Esophagus muscularis mucosa (tissue), 4 donors: ENCODE data around the gene ST8SIA4. TPM values are rescaled to one million over a fixed set of nuclear protein-coding genes. Genes with fewer than 3 reads are reported as not detected.
A peak's percentile ranks its signal among the peaks of the same experiment; 100 is the strongest.

ENCODE experiments used
- DNase-seq: peaks from one replicate; pipeline ENCODE4 v3.0.0-alpha.2; 2017; ENCODE audit errors: extremely low spot score
- H3K27ac ChIP-seq, 4 donors: fragments of 200-600 bp; sonication (generic); replicated peaks in 1 of 4; 1 replicate in 3 of 4; 2 replicates in 1 of 4; pipeline ENCODE4 v1.5.1; 2016 to 2019; ENCODE audit warnings: mild to moderate bottlenecking in 1 of 4
- H3K27me3 ChIP-seq, 4 donors: fragments of 200-600 bp; sonication (generic); one replicate each; pipeline versions ENCODE4 v1.5.1 to v1.6.0; 2016 to 2019
- H3K36me3 ChIP-seq, 4 donors: fragments of 200-600 bp; sonication (generic); one replicate each; pipeline ENCODE4 v1.5.1; 2016 to 2019
- H3K4me1 ChIP-seq, 4 donors: fragments of 200-600 bp; sonication (generic); one replicate each; pipeline ENCODE4 v1.5.1; 2016 to 2019
- H3K4me3 ChIP-seq, 4 donors: fragments of 200-600 bp; sonication (generic); 1 replicate in 2 of 4; 2 replicates in 2 of 4; pipeline ENCODE4 v1.5.1; 2016 to 2019; ENCODE audit warnings: mild to moderate bottlenecking in 4 of 4, moderate library complexity in 1 of 4
- H3K9me3 ChIP-seq, 4 donors: fragments of 200-600 bp; sonication (generic); 1 replicate in 3 of 4; 2 replicates in 1 of 4; pipeline ENCODE4 v1.5.1; 2016 to 2019
- CTCF ChIP-seq, 3 experiments: fragments of 200-600 bp in 2 of 3; fragments of 450-650 bp in 1 of 3; sonication (generic) in 2 of 3; IDR thresholded peaks; one replicate each; pipeline ENCODE4 v1.5.1; 2017 to 2019; ENCODE audit warnings: antibody characterized with exemption in 3 of 3, mild to moderate bottlenecking in 2 of 3, moderate library complexity in 1 of 3
- EP300 ChIP-seq: sonication (generic); formaldehyde crosslinking; IDR thresholded peaks from one replicate; pipeline ENCODE4 v1.6.1; 2017; ENCODE audit warnings: antibody characterized with exemption
- POLR2A ChIP-seq: fragments of 450-650 bp; IDR thresholded peaks from one replicate; pipeline ENCODE4 v1.6.1; 2017; ENCODE audit warnings: antibody characterized with exemption, moderate library complexity, mild to moderate bottlenecking, low read depth
- POLR2AphosphoS5 ChIP-seq, 2 donors: sonication (generic); formaldehyde crosslinking; IDR thresholded peaks; one replicate each; pipeline ENCODE4 v1.6.1; 2017; ENCODE audit warnings: antibody characterized with exemption in 2 of 2
- WGBS: methylation state at CpG from one replicate; pipeline ENCODE4 v1.1.5; 2018; 5-methylcytosine and 5-hydroxymethylcytosine counted together
- intact Hi-C: fragments of 100-400 bp; cut with DNase I; formaldehyde crosslinking; loops from one replicate; pipeline ENCODE4 v1.15.1; 2023
- total RNA-seq, 4 donors: library from RNA; depleted of rRNA; stranded (reverse); fragments of >200 nt; gene quantifications; one replicate each; pipeline versions ENCODE4 v1.1.0 to v1.2.1, GENCODE V29; 2016

The ST8SIA4 gene
- total RNA-seq, 4 donors from 2014 or later: 1.5 to 3.3 (median 2.5) TPM

- Histone ChIP-seq H3K9me3 (no peaks in the 10 kb centered on the region), H3K27ac (no peak overlapping the region), H3K36me3 (no peaks in the 10 kb centered on the region), H3K27me3 (peaks cover 0 to 43% (median 4%) of the 10 kb centered on the region in 4 donors), H3K4me3 (peak overlapping the region in 1 of 4 donors; percentile 56), H3K4me1 (peaks cover 0 to 20% (median 18%) of the 10 kb centered on the region in 4 donors)
- 76% methylated on average over 6 of the region's 6 CpGs for WGBS
- no peak for TF ChIP-seq POLR2AphosphoS5 (IDR thresholded peaks at IDR 0.05)
- no peak for TF ChIP-seq EP300
- no peak for TF ChIP-seq CTCF (IDR thresholded peaks at IDR 0.05)
- TF ChIP-seq POLR2A: no peak
- intact Hi-C loops: no loop called here
- no peak for DNase-seq
These were observed 2.3 kb upstream of the ST8SIA4 start for GRCh38 chr5:100905259-100905914.

- no peak for DNase-seq
- peaks cover 0 to 24% (median 23%) of the 10 kb centered on the region in 4 donors for H3K4me1 ChIP-seq
- H3K36me3 ChIP-seq: no peaks in the 10 kb centered on the region
- 33% methylated on average over 23 of the region's 23 CpGs for WGBS
- H3K27me3 ChIP-seq: peaks cover 0 to 52% (median 4%) of the 10 kb centered on the region in 4 donors
- H3K4me3 ChIP-seq: peak overlapping the region; percentile 51 to 56 (median 53)
- TF ChIP-seq POLR2A: no peak
- no peak for TF ChIP-seq EP300
- TF ChIP-seq POLR2AphosphoS5 (IDR thresholded peaks at IDR 0.05): no peak
- TF ChIP-seq CTCF (IDR thresholded peaks at IDR 0.05): no peak
- no peaks in the 10 kb centered on the region for H3K9me3 ChIP-seq
- intact Hi-C loops: no loop called here
- H3K27ac ChIP-seq: peak overlapping the region; percentile 21 to 56 (median 33)
These were observed 1.3 kb upstream of the ST8SIA4 start for GRCh38 chr5:100904259-100904861.

- TF ChIP-seq POLR2AphosphoS5 (IDR thresholded peaks at IDR 0.05) (no peak), POLR2A (no peak), CTCF (IDR thresholded peaks at IDR 0.05) (no peak), EP300 (no peak)
- Histone ChIP-seq H3K4me3 (peak overlapping the region; percentile 51 to 56 (median 53)), H3K27me3 (peaks cover 0 to 52% (median 4%) of the 10 kb centered on the region in 4 donors), H3K27ac (peak overlapping the region; percentile 48 to 56 (median 54)), H3K9me3 (no peaks in the 10 kb centered on the region), H3K36me3 (no peaks in the 10 kb centered on the region), H3K4me1 (peaks cover 0 to 24% (median 23%) of the 10 kb centered on the region in 4 donors)
- intact Hi-C loops: no loop called here
- WGBS: 2% methylated on average over 14 of the region's 14 CpGs
- no peak for DNase-seq
These were observed 543 bp downstream of the ST8SIA4 start for GRCh38 chr5:100902440-100903038.

- no peak for DNase-seq
- no peaks in the 10 kb centered on the region for H3K36me3 ChIP-seq
- peaks cover 0 to 52% (median 4%) of the 10 kb centered on the region in 4 donors for H3K27me3 ChIP-seq
- intact Hi-C loops: no loop called here
- H3K4me3 ChIP-seq: peak overlapping the region; percentile 51 to 56 (median 53)
- TF ChIP-seq POLR2AphosphoS5 (IDR thresholded peaks at IDR 0.05) (peak in 1 of 2 donors; percentile 44), POLR2A (no peak)
- 6% methylated on average over 9 of the region's 9 CpGs for WGBS
- H3K9me3 ChIP-seq: no peaks in the 10 kb centered on the region
- peaks cover 0 to 24% (median 23%) of the 10 kb centered on the region in 4 donors for H3K4me1 ChIP-seq
- H3K27ac ChIP-seq: peak overlapping the region; percentile 56 to 73 (median 68)
These were observed 1.2 kb downstream of the ST8SIA4 start for GRCh38 chr5:100901821-100902341.
